CD4-positive, alpha-beta T cell (primary cell): ENCODE results near the gene SLC22A12. TPM values are rescaled to one million over a fixed set of nuclear protein-coding genes. Genes with fewer than 3 reads are reported as not detected.

Source experiments
- ATAC-seq: fragments of 200-7000 bp; cut with Tn5 transposase; one replicate; pipeline ENCODE4 v1.10.0; 2022; ENCODE audit warnings: mild to moderate bottlenecking; ENCODE audit not compliant: poor library complexity
- CTCF ChIA-PET: fragments of 350-600 bp; sonication (Branson Sonifier 250); formaldehyde crosslinking; loops from one replicate; lab custom pipeline; 2021; ENCODE audit warnings: antibody characterized with exemption, inconsistent platforms; lab: Charles Lee
- POLR2A ChIA-PET: fragments of 350-600 bp; sonication (Branson Sonifier 250); formaldehyde crosslinking; loops from one replicate; lab custom pipeline; 2021; ENCODE audit warnings: antibody characterized with exemption, inconsistent platforms; lab: Charles Lee
- DNase-seq, 14 experiments: peaks; one replicate each; pipeline ENCODE4 v3.0.0-alpha.2; 2013 to 2020; ENCODE audit warnings: mixed read lengths in 2 of 14
- H3K27ac ChIP-seq, 2 donors: one replicate each; pipeline versions ENCODE4 v1.5.1 to v1.7.0; 2013; ENCODE audit warnings: low read length in 2 of 2, low read depth in 1 of 2, mild to moderate bottlenecking in 1 of 2
- H3K27me3 ChIP-seq, 2 experiments: 1 replicate in 1 of 2; 2 replicates in 1 of 2; pipeline versions ENCODE4 v1.6.1 to v1.7.0; 2013; ENCODE audit warnings: low read length in 2 of 2, control low read depth in 1 of 2, mild to moderate bottlenecking in 1 of 2, moderate library complexity in 1 of 2; ENCODE audit not compliant: insufficient read depth in 2 of 2, control insufficient read depth in 1 of 2
- H3K36me3 ChIP-seq: one replicate; pipeline ENCODE4 v1.6.1; 2013; ENCODE audit warnings: low read length, control low read depth; ENCODE audit not compliant: insufficient read depth
- H3K4me1 ChIP-seq: one replicate; pipeline ENCODE4 v1.6.1; 2013; ENCODE audit warnings: low read length, control low read depth; ENCODE audit not compliant: insufficient read depth
- H3K4me3 ChIP-seq: one replicate; pipeline ENCODE4 v1.5.1; 2013; ENCODE audit warnings: mild to moderate bottlenecking, low read length, moderate library complexity
- H3K9me3 ChIP-seq, 2 experiments: 1 replicate in 1 of 2; 2 replicates in 1 of 2; pipeline versions ENCODE4 v1.6.1 to v1.7.0; 2013; ENCODE audit warnings: low read length in 2 of 2, mild to moderate bottlenecking in 2 of 2, control low read depth in 1 of 2, moderate library complexity in 1 of 2; ENCODE audit not compliant: control insufficient read depth in 1 of 2, insufficient read depth in 1 of 2
- H3K27ac Mint-ChIP-seq: one replicate; pipeline ENCODE4 v1.8.0; 2020; ENCODE audit warnings: mixed read lengths
- H3K27me3 Mint-ChIP-seq: one replicate; pipeline ENCODE4 v1.8.0; 2021; ENCODE audit warnings: mixed read lengths
- H3K36me3 Mint-ChIP-seq: one replicate; pipeline ENCODE4 v1.8.0; 2021; ENCODE audit warnings: low read depth, mixed read lengths
- H3K4me1 Mint-ChIP-seq: one replicate; pipeline ENCODE4 v1.8.0; 2021; ENCODE audit warnings: low read depth, mixed read lengths
- H3K4me3 Mint-ChIP-seq: one replicate; pipeline ENCODE4 v1.8.0; 2020; ENCODE audit warnings: mild to moderate bottlenecking, mixed read lengths
- H3K9me3 Mint-ChIP-seq: one replicate; pipeline ENCODE4 v1.8.0; 2020; ENCODE audit warnings: mixed read lengths
- intact Hi-C, 2 experiments: fragments of 100-400 bp; cut with DNase I in 1 of 2; cut with micrococcal nuclease in 1 of 2; formaldehyde crosslinking; loops; one replicate each; pipeline versions ENCODE4 v1.15.1 to v1.9.0; 2023 to 2025; cut with DNase I, micrococcal nuclease
- total RNA-seq, 174 experiments: library from RNA in 2 of 174; stranded (reverse) in 2 of 174; gene quantifications; one replicate each; pipeline ENCODE4 v1.2.3 and lab custom pipeline; 2021 to 2026
- TF ChIP-seq, protein P1 (sequence below): fragments of 200-600 bp; IDR thresholded peaks from one replicate; pipeline ENCODE4 v1.8.0; 2022; ENCODE audit warnings: antibody characterized with exemption, mild to moderate bottlenecking

Gene SLC22A12
- total RNA-seq, 2 experiments from 2014 or later, result not detected

- H3K9me3 ChIP-seq, result no peaks in the 10 kb centered on the region
- H3K27me3 ChIP-seq, result no peaks in the 10 kb centered on the region
- TF ChIP-seq, protein P1, sequence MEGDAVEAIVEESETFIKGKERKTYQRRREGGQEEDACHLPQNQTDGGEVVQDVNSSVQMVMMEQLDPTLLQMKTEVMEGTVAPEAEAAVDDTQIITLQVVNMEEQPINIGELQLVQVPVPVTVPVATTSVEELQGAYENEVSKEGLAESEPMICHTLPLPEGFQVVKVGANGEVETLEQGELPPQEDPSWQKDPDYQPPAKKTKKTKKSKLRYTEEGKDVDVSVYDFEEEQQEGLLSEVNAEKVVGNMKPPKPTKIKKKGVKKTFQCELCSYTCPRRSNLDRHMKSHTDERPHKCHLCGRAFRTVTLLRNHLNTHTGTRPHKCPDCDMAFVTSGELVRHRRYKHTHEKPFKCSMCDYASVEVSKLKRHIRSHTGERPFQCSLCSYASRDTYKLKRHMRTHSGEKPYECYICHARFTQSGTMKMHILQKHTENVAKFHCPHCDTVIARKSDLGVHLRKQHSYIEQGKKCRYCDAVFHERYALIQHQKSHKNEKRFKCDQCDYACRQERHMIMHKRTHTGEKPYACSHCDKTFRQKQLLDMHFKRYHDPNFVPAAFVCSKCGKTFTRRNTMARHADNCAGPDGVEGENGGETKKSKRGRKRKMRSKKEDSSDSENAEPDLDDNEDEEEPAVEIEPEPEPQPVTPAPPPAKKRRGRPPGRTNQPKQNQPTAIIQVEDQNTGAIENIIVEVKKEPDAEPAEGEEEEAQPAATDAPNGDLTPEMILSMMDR, result no peak
- DNase-seq, result no peak
- no peaks in the 10 kb centered on the region for H3K9me3 Mint-ChIP-seq
- intact Hi-C loops, result no loop called here
- no peak for ATAC-seq
- H3K4me3 ChIP-seq, result no peak overlapping the region
- H3K36me3 ChIP-seq, result no peaks in the 10 kb centered on the region
- H3K4me1 Mint-ChIP-seq, result peaks cover 20% of the 10 kb centered on the region
- ChIA-PET CTCF (no interaction called here), POLR2A (no interaction called here)
- no peaks in the 10 kb centered on the region for H3K36me3 Mint-ChIP-seq
- no peak overlapping the region for H3K27ac Mint-ChIP-seq
- no peak overlapping the region for H3K4me3 Mint-ChIP-seq
- no peak overlapping the region for H3K27ac ChIP-seq
- H3K4me1 ChIP-seq, result peaks cover 13% of the 10 kb centered on the region
- no peaks in the 10 kb centered on the region for H3K27me3 Mint-ChIP-seq
These were observed 16.5 kb downstream of the SLC22A12 start for GRCh38 chr11:64607381-64607985.

DNA sequence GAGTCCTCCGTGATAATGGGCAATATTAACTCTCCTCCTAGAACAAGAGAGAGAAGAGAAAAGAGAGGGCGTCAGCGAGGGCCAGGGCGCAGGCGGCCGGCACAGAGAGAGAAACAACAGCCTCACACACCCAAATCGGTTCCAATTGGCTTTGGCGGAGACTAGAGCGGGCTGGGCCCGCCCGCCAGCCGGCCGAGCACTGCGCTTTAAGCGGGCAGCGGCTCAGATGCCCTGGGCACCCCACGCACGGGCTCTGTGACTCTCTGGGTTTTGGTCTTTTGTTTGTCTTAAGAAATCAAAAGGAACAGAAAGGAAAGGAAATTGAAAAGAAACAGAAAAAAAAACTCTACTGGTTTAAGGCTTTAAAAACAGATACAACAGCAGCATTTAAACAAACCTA, 17.0 kb downstream of the SLC22A12 start:
- no peaks in the 10 kb centered on the region for H3K36me3 ChIP-seq
- TF ChIP-seq, protein P1, result no peak
- no peak overlapping the region for H3K4me3 Mint-ChIP-seq
- H3K27me3 ChIP-seq, result no peaks in the 10 kb centered on the region
- H3K27ac Mint-ChIP-seq, result no peak overlapping the region
- no peak overlapping the region for H3K4me3 ChIP-seq
- H3K27ac ChIP-seq, result no peak overlapping the region
- ChIA-PET CTCF (no interaction called here), POLR2A (no interaction called here)
- H3K4me1 Mint-ChIP-seq, result peaks cover 24% of the 10 kb centered on the region
- H3K9me3 Mint-ChIP-seq, result no peaks in the 10 kb centered on the region
- DNase-seq (no peak), ATAC-seq (no peak)
- H3K9me3 ChIP-seq, result no peaks in the 10 kb centered on the region
- no peaks in the 10 kb centered on the region for H3K36me3 Mint-ChIP-seq
- intact Hi-C loops, result no loop called here
- H3K27me3 Mint-ChIP-seq, result no peaks in the 10 kb centered on the region
- H3K4me1 ChIP-seq, result peaks cover 14% of the 10 kb centered on the region

DNA sequence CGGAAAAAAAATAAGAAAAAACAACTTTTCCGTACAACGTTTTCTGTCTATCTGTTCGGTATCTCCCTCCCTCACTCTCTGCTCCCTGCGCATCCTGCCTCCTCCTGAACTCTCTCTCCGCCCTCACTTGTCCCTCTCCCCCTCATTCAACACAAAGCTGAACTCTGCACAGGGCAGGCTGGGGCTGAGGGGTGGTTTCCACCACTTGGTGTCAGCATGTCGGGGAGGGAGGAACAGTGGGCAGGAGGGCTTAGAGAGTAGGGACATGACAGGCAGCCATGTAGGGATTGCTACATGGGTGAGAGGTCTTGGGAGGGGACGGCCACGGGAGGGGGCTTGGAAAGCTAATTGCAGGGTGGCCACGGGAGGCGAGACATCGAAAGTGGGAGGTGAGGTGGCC, 17.6 kb downstream of the SLC22A12 start:
- CTCF ChIA-PET, result no interaction called here
- POLR2A ChIA-PET, result no interaction called here
- H3K27ac Mint-ChIP-seq, result no peak overlapping the region

More for the DNA sequence above, 17.6 kb downstream of the SLC22A12 start:
- no peak overlapping the region for H3K27ac ChIP-seq
- Mint-ChIP-seq H3K4me1 (peaks cover 24% of the 10 kb centered on the region), H3K36me3 (no peaks in the 10 kb centered on the region), H3K4me3 (no peak overlapping the region), H3K27me3 (no peaks in the 10 kb centered on the region), H3K9me3 (no peaks in the 10 kb centered on the region)
- no peaks in the 10 kb centered on the region for H3K36me3 ChIP-seq
- intact Hi-C loops, result no loop called here
- no peak for DNase-seq
- TF ChIP-seq, protein P1, result no peak
- no peaks in the 10 kb centered on the region for H3K9me3 ChIP-seq
- no peaks in the 10 kb centered on the region for H3K27me3 ChIP-seq
- ATAC-seq, result no peak
- H3K4me3 ChIP-seq, result no peak overlapping the region
- H3K4me1 ChIP-seq, result peaks cover 14% of the 10 kb centered on the region
